Astrocyte (in vitro differentiated cells and primary cell): ENCODE data around the gene CIB4.

Source experiments
- EZH2 ChIP-seq: IDR thresholded peaks from 2 replicates; pipeline ENCODE4 v1.6.1; 2012; ENCODE audit warnings: mild to moderate bottlenecking, low read length, inconsistent platforms; ENCODE audit not compliant: insufficient read depth
- TF ChIP-seq, protein P1 (sequence below): IDR thresholded peaks from 2 replicates; pipeline ENCODE4 v1.5.1; 2011; ENCODE audit warnings: low read depth, mild to moderate bottlenecking, inconsistent platforms, low read length, moderate library complexity; ENCODE audit not compliant: insufficient read depth

DNA sequence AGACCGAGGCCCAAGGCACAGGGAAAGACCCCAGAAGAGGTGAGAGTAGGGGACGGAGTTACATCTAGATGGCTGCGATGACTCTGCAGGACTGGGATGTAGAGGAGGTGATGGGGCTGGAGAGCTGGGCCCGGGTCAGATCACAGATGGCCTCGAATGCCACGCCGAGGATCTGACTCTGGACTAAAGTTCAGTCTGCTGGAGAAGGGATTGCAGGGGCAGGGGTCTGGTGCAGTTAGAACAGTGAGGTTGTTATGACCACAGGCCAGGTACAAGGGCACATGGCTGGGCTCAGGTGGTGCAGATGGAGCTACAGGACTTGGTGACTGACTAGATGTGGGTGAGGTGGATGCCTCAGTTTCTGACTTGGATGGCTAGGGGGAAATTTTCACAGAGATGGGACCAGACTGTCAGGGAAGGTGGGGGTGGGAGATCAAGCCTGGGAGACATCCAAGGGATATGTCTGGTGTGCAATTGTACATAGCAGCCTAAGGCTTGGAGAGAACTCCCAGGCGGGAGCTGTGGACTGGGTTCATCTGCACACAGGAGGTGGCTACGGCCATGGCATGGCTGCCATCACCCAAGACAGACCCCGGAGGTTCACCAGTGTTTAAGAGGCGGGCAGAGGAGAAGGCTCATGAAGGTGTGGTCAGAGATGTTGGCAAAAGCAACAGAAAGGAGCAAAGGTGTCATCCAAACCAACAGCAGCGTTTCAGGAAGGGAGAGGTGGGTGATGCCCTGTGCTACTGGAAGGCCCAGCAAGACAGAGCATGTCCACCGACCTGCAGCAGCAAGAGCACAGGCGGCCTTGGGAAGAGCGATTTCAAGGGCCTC is 66.9 kb downstream of the CIB4 start:
- TF ChIP-seq, protein P1, sequence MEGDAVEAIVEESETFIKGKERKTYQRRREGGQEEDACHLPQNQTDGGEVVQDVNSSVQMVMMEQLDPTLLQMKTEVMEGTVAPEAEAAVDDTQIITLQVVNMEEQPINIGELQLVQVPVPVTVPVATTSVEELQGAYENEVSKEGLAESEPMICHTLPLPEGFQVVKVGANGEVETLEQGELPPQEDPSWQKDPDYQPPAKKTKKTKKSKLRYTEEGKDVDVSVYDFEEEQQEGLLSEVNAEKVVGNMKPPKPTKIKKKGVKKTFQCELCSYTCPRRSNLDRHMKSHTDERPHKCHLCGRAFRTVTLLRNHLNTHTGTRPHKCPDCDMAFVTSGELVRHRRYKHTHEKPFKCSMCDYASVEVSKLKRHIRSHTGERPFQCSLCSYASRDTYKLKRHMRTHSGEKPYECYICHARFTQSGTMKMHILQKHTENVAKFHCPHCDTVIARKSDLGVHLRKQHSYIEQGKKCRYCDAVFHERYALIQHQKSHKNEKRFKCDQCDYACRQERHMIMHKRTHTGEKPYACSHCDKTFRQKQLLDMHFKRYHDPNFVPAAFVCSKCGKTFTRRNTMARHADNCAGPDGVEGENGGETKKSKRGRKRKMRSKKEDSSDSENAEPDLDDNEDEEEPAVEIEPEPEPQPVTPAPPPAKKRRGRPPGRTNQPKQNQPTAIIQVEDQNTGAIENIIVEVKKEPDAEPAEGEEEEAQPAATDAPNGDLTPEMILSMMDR, result no peak
- TF ChIP-seq EZH2, result no peak
